Adrenal gland (tissue), 12 donors: ENCODE results near the gene ANKRD16. TPM values are rescaled to one million over a fixed set of nuclear protein-coding genes. Genes with fewer than 3 reads are reported as not detected.

Experiments
- DNase-seq, 7 donors: peaks; one replicate each; pipeline ENCODE4 v3.0.0-alpha.2; 2019 to 2020
- H3K27ac ChIP-seq, 5 donors: fragments of 200-600 bp; sonication (generic) in 4 of 5; 1 replicate in 3 of 5; 2 replicates in 2 of 5; pipeline versions ENCODE4 v1.5.1 to v1.8.0; 2016 to 2020; ENCODE audit warnings: mild to moderate bottlenecking in 1 of 5
- H3K27me3 ChIP-seq: fragments of 200-600 bp; 2 replicates; pipeline ENCODE4 v1.8.0; 2021
- H3K36me3 ChIP-seq, 2 donors: fragments of 200-600 bp; replicated peaks in 1 of 2; 1 replicate in 1 of 2; 2 replicates in 1 of 2; pipeline versions ENCODE4 v1.5.1 to v1.8.0; 2018 to 2022
- H3K4me1 ChIP-seq, 2 donors: fragments of 200-600 bp; replicated peaks in 1 of 2; 1 replicate in 1 of 2; 2 replicates in 1 of 2; pipeline versions ENCODE4 v1.5.1 to v1.8.0; 2018 to 2021
- H3K4me3 ChIP-seq, 4 donors: fragments of 200-600 bp; sonication (generic) in 3 of 4; one replicate each; pipeline ENCODE4 v1.5.1; 2016 to 2018
- H3K9me3 ChIP-seq, 3 donors: fragments of 200-600 bp; sonication (generic) in 1 of 3; replicated peaks in 1 of 3; 1 replicate in 2 of 3; 2 replicates in 1 of 3; pipeline versions ENCODE4 v1.5.1 to v1.8.0; 2016 to 2021
- POLR2A ChIP-seq, 2 donors: fragments of 450-650 bp; IDR thresholded peaks; one replicate each; pipeline ENCODE4 v1.6.1; 2017; ENCODE audit warnings: antibody characterized with exemption in 2 of 2, mild to moderate bottlenecking in 2 of 2, moderate library complexity in 1 of 2
- WGBS, 4 donors: extraction: QIAGEN DNeasy Blood & Tissue Kit in 2 of 4; methylation state at CpG; one replicate each; pipeline versions ENCODE4 v1.1.5 to v1.1.7; 2013 to 2017; 5-methylcytosine and 5-hydroxymethylcytosine counted together
- intact Hi-C, 2 donors: fragments of 100-400 bp; cut with DNase I; formaldehyde crosslinking; loops; one replicate each; pipeline versions ENCODE4 v1.14.1 to v1.15.0; 2022 to 2023
- polyA plus RNA-seq, 3 donors: library from polyadenylated mRNA; stranded (reverse); fragments of 200-250 nt in 2 of 3; fragments of 350-450 nt in 1 of 3; fragmentation: Illumina TruSeq in 1 of 3; extraction: RNeasy Lipid Tissue Mini Kit (QIAGEN cat#74804) in 1 of 3; gene quantifications; one replicate each; pipeline ENCODE4 v1.2.3, GENCODE V29; 2013 to 2014
- total RNA-seq, 9 donors: library from RNA; depleted of rRNA in 4 of 9; stranded (reverse); fragments of >200 nt in 4 of 9; fragments of 120-200 nt in 1 of 9; fragmentation: NEBNext Ultra II Directional in 1 of 9; extraction: Animal tissue kit (Norgen Biotek cat#: 25700) in 1 of 9; gene quantifications; one replicate each; pipeline versions ENCODE4 v1.1.0 to v1.2.4, GENCODE V29; 2013 to 2023
- TF ChIP-seq, protein P1 (sequence below), 6 experiments: fragments of 450-650 bp in 4 of 6; fragments of 200-600 bp in 2 of 6; sonication (generic) in 1 of 6; IDR thresholded peaks; 1 replicate in 5 of 6; 2 replicates in 1 of 6; pipeline versions ENCODE4 v1.5.1 to v1.8.0; 2016 to 2021; ENCODE audit warnings: antibody characterized with exemption in 6 of 6, mild to moderate bottlenecking in 2 of 6, moderate library complexity in 1 of 6
- donor health status: healthy with polysubstance abuse.
- donor health status: Bipolar disorder and iron deficiency.
- donor health status: DM: yes; HTN: yes; CAD: no.
- donor health status: DM: no; HTN: no; CAD: no.
- donor health status: DM: no; HTN: no; CAD: no.
- donor health status: DM: yes; HTN: yes; CAD: no.

The ANKRD16 gene
- total and polyA plus RNA-seq, 12 donors, result 4.0 to 12.4 (median 6.8) TPM

DNA sequence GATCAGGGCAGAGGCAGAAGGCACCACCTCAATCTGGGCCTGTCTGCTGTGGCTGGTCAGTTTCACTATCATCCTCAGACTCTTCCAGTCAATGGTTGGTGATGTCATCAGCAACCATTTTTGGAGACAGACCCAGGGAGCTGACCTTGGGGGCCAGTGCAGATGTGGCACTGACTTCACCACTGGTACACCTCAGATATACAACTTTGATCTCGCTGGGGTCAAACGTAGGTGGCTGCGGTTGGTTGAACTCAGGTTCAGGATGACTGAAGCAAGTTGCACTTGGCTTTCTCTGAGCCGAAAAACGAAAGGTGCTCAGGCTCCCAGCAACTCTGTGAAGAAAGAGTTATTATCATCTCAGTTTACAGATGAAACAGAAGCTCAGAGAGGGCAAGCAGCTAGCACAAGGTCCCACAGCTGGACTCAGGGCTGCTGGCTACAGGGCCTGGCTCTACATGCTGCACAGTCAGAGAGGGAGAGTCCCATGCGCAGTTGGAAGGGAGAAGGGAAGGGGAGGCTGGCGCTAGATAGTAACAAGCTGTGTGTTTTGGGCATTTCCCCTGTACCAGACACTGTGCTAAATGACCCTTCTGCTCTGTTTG is 27.2 kb downstream of the ANKRD16 start:
- H3K4me3 ChIP-seq, result no peak overlapping the region
- H3K27me3 ChIP-seq, result no peaks in the 10 kb centered on the region
- intact Hi-C loops, result loop anchor here in 1 of 2 donors (10.0 kb wide), 1 partner anchor 48 kb away; the partner anchor contains the start of gene GDI2
- H3K27ac ChIP-seq, result peak overlapping the region in 2 of 5 donors; percentile 64 to 66
- no peaks in the 10 kb centered on the region for H3K36me3 ChIP-seq
- no peak for TF ChIP-seq POLR2A (IDR thresholded peaks at IDR 0.05)
- TF ChIP-seq, protein P1, sequence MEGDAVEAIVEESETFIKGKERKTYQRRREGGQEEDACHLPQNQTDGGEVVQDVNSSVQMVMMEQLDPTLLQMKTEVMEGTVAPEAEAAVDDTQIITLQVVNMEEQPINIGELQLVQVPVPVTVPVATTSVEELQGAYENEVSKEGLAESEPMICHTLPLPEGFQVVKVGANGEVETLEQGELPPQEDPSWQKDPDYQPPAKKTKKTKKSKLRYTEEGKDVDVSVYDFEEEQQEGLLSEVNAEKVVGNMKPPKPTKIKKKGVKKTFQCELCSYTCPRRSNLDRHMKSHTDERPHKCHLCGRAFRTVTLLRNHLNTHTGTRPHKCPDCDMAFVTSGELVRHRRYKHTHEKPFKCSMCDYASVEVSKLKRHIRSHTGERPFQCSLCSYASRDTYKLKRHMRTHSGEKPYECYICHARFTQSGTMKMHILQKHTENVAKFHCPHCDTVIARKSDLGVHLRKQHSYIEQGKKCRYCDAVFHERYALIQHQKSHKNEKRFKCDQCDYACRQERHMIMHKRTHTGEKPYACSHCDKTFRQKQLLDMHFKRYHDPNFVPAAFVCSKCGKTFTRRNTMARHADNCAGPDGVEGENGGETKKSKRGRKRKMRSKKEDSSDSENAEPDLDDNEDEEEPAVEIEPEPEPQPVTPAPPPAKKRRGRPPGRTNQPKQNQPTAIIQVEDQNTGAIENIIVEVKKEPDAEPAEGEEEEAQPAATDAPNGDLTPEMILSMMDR (IDR thresholded peaks at IDR 0.05), result no peak
- 85 to 90% (median 89%) methylated on average over 7 of the region's 7 CpGs for WGBS, 4 donors
- peak in 4 of 7 donors; percentile 18 to 42 (median 26) for DNase-seq
- peaks cover 0 to 9% of the 10 kb centered on the region in 2 donors for H3K4me1 ChIP-seq
- H3K9me3 ChIP-seq, result no peaks in the 10 kb centered on the region

DNA sequence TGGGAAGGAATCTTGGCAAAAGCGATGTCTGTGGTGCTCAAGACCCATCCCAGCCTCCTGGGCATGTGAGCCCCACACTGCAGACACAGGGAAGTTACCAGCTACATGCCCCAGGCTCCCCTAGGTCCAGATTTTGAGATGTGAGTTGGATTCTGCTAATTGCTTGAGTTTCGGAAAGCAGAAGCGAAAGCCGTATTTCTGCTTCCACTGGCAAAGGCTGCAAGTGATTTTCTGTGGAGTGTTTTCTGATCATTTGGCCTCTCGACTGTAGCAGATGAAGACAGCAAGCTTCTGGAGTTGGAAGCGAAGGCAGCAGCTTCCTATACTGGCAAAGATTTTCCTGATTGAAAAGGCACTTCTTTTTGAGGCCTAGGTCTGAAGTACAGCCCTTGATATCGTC is 29.6 kb downstream of the ANKRD16 start:
- intact Hi-C loops, result loop anchor here in 1 of 2 donors (10.0 kb wide), 1 partner anchor 45 kb away; the partner anchor contains the start of gene GDI2
- Histone ChIP-seq H3K4me1 (peaks cover 0 to 9% of the 10 kb centered on the region in 2 donors), H3K27me3 (no peaks in the 10 kb centered on the region), H3K4me3 (no peak overlapping the region), H3K36me3 (no peaks in the 10 kb centered on the region), H3K9me3 (no peaks in the 10 kb centered on the region), H3K27ac (no peak overlapping the region)
- 80 to 84% (median 81%) methylated on average over 7 of the region's 7 CpGs for WGBS, 4 donors
- no peak for DNase-seq
- TF ChIP-seq POLR2A (IDR thresholded peaks at IDR 0.05), result no peak
- TF ChIP-seq, protein P1 (IDR thresholded peaks at IDR 0.05), result no peak

DNA sequence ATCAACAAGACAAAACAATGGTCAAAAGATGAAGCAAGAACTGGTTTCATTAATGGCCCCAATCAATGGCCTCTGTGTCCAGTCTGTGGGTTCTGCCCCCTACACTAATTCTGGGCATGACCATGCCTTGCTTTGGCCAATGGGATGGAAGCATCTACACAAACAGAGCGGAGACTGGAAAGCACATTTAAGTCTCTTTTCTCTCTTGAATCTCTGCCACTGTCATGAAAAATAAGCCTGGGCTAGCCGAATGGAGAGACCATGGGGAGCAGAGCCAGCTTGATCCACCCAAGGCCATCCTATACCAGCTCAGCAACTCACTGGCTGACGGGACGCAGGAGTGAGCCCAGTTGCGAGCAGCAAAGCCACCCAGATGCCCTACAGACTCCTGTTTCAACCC is 30.9 kb downstream of the ANKRD16 start:
- Histone ChIP-seq H3K9me3 (no peaks in the 10 kb centered on the region), H3K4me1 (peaks cover 0 to 9% of the 10 kb centered on the region in 2 donors), H3K27me3 (no peaks in the 10 kb centered on the region), H3K27ac (peak overlapping the region in 4 of 5 donors; percentile 1 to 72 (median 60)), H3K4me3 (no peak overlapping the region), H3K36me3 (no peaks in the 10 kb centered on the region)
- 38 to 55% (median 53%) methylated on average over 5 of the region's 5 CpGs for WGBS, 4 donors
- intact Hi-C loops, result no loop called here
- DNase-seq, result peak; percentile 66 to 79 (median 77)
- peak in 1 of 2 donors; percentile 19 for TF ChIP-seq POLR2A (IDR thresholded peaks at IDR 0.05)
- TF ChIP-seq, protein P1 (IDR thresholded peaks at IDR 0.05), result no peak

DNA sequence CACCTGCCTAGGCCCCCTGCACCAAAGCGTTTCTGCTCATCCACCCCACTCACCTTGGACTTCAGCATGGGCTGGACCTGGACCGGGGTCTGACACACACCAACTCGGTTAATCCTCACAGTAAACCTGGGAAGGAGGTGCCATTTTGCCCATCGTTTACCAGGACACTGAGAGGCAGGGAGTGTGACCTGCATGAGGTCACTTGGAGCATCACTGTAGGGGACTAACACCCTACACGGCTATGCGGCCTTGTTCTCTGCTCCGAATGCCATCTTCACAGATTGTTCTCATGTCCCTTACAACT is 33.0 kb downstream of the ANKRD16 start:
- Histone ChIP-seq H3K27ac (no peak overlapping the region), H3K36me3 (no peaks in the 10 kb centered on the region), H3K4me1 (peaks cover 0 to under 1% of the 10 kb centered on the region in 2 donors), H3K27me3 (no peaks in the 10 kb centered on the region), H3K4me3 (no peak overlapping the region), H3K9me3 (no peaks in the 10 kb centered on the region)
- no peak for TF ChIP-seq POLR2A (IDR thresholded peaks at IDR 0.05)
- TF ChIP-seq, protein P1 (IDR thresholded peaks at IDR 0.05), result no peak
- no peak for DNase-seq
- 63 to 81% (median 78%) methylated on average over 7 of the region's 7 CpGs for WGBS, 4 donors
- intact Hi-C loops, result no loop called here
